NCI-H146 treated with DMSO at 0.1 percent for 48 hours (cell line): Measurements from ENCODE around the gene PSMB11.
"Not testable (repeated sequence)": the region's sequence is repeated elsewhere in the genome, so short reads cannot be mapped to it uniquely, and the experiment has no call there.

Experiments
- DNase-seq: peaks from one replicate; lab custom pipeline; 2025; ENCODE audit not compliant: unreplicated experiment; lab: John Stamatoyannopoulos, UW

The PSMB11 gene

GRCh38 chr14:23013749-23014054 is 28.3 kb upstream of the PSMB11 start:
- not testable (repeated sequence) for DNase-seq

GRCh38 chr14:23015618-23016017 is 26.4 kb upstream of the PSMB11 start:
- DNase-seq = no peak

DNA sequence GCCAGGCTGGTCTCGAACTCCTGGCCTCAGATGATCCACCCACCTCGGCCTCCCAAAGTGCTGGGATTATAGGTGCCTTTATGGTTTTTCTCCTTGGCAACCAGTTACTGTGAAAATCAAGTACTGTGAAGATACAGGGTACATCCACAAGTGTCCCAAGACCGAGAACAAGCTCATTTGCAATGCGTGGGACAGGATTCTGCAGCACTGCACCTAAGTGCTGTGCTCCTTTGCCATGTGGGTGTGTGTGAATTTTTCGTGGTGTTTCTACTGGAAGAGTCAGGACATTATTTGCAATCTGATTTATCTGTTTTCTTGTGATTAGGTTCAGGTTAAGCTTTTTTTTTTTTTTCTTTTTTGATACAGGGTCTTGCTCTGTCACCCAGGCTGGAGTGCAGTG is 24.9 kb upstream of the PSMB11 start:
- no peak for DNase-seq

GRCh38 chr14:23018107-23018506 is 23.9 kb upstream of the PSMB11 start:
- no peak for DNase-seq

GRCh38 chr14:23020143-23021128 is 21.6 kb upstream of the PSMB11 start:
- DNase-seq = no peak

DNA sequence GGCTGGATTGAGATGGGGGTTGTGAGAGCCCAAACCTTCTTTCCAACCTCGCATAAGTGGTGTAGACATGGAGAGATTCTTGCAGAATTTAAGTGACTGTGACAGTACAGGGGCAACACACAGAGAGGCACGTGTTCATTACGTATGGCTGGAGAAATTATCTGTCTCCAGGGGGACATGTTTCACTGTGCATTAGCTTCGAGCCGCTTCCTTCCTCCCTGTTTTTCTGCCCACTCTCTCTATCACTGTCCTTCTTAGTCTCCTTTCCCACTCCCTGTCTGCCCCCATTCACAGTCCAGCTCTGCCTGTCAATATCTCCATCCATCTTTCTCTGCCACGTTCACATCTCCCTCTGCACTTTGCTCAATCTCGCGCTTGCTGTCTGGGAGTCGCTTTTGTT is 20.6 kb upstream of the PSMB11 start:
- DNase-seq = no peak

DNA sequence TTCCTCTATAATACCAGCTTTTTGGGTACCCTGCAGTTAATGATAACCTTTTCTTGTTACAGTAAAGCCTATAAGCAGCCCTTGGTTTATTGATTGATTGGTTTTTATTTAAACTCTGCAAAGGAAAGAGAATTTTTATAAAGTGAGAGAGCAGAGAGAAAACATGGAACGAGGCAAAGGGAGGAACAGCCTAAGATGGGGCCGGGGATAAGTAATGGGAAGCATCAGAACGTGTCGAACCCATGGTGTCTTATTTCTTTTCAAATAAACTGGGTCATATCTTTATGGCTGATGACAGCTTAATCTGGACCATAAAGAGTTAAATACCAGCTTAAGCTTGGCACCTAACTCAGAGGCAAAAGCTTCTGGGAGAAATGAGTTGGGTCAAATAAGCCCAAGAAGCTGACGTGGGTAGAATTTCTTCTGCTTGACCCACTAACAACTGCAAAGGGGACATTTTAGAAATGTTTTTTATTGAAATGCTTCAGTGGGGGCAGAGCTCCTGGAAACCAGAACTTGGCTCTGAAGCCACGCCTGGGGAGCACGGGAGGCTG is 20.0 kb upstream of the PSMB11 start:
- DNase-seq = no peak

- DNase-seq = no peak
These were observed 18.8 kb upstream of the PSMB11 start for GRCh38 chr14:23023022-23023794.

GRCh38 chr14:23023795-23024152 is 18.2 kb upstream of the PSMB11 start:
- no peak for DNase-seq

DNA sequence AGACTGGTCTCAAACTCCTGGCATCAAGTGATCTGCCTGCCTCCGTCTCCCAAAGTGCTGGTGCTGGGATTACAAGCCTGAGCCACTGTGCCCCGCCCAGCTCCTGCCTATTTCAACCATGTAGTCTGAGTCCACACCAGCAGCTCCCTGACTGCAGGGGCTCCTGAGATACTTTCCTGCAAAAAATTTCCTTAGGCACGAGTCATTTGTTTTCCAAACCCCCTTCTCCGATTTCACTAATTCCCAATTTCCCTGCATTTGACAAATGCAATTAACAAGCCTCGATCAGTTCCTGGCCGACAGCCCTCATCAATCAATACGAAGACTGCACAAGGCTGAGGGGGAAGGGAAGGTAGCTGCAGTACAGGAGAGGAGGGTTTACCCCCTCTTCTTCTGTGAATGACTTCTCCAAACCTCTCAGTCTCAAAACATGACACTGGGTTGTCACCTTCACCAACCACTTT is 17.4 kb upstream of the PSMB11 start:
- no peak for DNase-seq

- no peak for DNase-seq
These were observed 16.7 kb upstream of the PSMB11 start for GRCh38 chr14:23025151-23025814.

- no peak for DNase-seq
These were observed 13.2 kb upstream of the PSMB11 start for GRCh38 chr14:23028799-23029198.

DNA sequence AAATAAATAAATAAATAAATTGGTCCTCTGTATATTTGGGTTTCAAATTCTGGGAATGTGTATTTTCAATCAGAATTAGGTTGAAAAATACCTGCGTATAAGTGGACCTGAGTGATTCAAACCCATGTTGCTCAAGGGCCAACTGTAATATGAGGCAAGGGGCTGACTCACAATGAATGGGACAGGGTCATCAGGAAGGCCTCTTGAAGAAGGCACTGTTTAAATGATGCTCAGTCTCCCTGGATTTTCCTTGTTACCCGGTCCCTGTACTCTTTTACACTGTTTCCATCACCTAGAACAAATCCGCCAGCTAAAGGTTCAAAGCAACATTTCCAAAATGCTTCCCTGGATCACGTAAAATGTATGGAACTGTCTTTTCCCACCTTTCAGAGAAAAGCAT is 11.1 kb upstream of the PSMB11 start:
- no peak for DNase-seq

DNA sequence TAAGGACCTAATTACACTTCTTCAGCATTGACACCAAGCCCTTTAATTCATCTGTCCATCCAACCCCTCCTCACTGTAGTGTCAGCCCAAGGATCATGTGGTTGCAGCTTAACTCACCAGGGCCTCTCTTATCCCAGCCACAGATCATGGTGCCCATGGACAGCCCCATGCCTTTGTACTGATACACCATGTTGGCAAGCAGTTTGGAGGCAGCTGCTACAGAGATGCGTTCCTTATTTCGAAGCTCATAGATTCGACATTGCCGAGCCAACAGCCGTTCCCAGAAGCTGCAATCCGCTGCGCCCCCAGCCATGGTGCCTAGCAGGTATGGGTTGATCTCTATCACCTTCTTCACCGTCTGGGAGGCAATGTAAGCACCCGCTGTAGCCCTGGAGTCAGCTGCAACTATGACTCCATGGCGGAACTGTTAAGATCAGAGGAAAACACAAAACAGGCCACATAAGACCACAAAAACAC is 8.7 kb upstream of the PSMB11 start:
- no peak for DNase-seq

- no peak for DNase-seq
These were observed 8.1 kb upstream of the PSMB11 start for GRCh38 chr14:23033801-23034497.

GRCh38 chr14:23034498-23035302 is 7.3 kb upstream of the PSMB11 start, which contains the start of gene PSMB5:
Gene PSMB5, minus strand, starts transcription at chr14:23034900. Its CDS starts 19 bp downstream, at chr14:23034881.
- DNase-seq = no peak

DNA sequence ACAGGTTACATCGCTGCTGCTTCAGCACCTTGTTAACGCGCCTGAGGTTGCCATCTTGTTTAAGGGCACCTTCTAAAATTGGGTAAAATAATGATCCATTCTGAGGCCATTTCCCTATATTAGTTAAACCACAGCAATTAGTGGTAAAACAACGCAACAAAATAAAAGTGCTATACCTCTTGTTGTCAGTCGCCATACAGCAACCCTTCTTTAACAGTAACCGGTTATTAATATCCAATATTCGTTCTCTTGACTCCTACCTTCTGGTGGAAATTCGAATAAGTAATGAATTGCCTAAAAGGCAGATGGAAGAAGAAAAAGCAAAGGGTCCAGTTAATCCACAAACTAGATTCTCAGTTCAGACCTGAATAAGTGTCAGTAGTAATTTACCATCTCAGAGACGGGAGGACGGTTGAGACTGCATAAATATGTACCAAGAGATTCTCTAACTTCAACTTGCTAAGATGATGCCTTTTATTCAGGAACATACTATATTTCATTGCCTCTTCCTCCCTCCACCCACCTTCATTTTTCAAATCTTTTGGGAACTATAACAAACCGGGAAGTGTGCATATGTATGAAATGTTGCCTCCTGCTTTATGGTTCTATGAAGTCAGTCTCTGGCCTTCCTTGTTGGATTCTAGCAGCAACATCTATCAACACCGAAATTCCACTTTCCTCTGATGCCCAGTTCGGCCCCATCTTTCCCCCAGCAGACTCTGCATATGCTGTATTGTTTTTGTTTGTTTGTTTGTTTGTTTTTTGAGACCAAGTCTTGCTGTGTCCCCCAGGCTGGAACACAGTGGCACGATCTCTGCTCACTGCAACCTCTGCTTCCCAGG is 6.5 kb upstream of the PSMB11 start:
- no peak for DNase-seq

DNA sequence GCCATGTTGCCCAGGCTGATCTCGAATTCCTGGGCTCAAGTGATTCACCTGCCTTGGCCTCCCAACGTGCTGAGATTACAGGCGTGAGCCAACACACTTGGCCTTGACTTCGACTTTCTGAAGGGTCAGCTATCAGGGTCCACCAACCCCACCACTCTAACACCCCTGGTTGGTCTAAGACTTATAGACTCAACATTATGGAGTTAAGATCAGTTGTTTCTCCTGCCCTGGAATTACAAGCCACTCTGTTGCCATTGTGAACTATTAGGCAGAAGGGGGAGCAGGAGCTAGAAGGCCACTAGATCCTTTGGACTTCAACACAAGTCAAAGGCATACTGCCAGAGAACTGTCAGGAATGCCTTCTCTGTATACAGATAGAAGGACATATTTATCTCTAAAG is 1.9 kb upstream of the PSMB11 start:
- DNase-seq = no peak

DNA sequence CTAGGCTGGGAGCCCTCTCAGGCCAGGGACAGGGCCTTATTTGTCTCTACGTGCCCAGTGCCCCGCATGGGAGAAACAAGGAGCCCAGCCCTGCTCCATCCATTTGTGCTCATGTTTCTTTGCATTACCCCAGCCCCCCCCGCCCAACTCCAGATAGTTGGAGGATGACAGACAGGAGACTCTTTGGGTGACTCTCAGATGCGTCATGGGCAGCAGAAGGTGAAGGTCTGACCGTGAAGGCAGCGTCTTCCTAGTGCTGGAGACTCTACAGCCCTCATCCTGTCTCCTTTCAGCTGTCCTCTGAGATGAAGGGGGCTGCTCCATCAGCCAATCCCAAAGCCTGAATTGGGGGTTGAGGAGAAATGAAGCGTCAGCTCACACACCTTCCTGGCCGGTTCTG is 283 bp upstream of the PSMB11 start:
- no peak for DNase-seq
